OCI-LY3 (cell line): Measurements from ENCODE around the gene TOGARAM1.

Source experiments
- H2AFZ ChIP-seq: fragments of 200-600, 300-600 bp; shearing (Covaris generic); 2 replicates; pipeline ENCODE4 v1.6.0; 2014; ENCODE audit warnings: antibody characterized with exemption, low read depth, low read length
- H3K27ac ChIP-seq: fragments of 200-600, 300-600 bp; sonication (generic); 2 replicates; pipeline ENCODE4 v1.5.1; 2014; ENCODE audit warnings: mild to moderate bottlenecking, low read length, moderate library complexity, mixed read lengths
- H3K27me3 ChIP-seq: fragments of 200-600, 300-600 bp; sonication (generic); 2 replicates; pipeline ENCODE4 v1.6.1; 2014; ENCODE audit warnings: low read depth, low read length, mixed read lengths
- H3K36me3 ChIP-seq: fragments of 200-600, 300-600 bp; sonication (generic); replicated peaks from 2 replicates; pipeline ENCODE3; 2014; ENCODE audit warnings: low read depth, low read length, mixed read lengths
- H3K4me1 ChIP-seq: fragments of 300-600, 200-600 bp; sonication (generic); 2 replicates; pipeline ENCODE4 v1.6.1; 2014; ENCODE audit warnings: low read length, mixed read lengths
- H3K4me2 ChIP-seq: fragments of 200-600, 300-600 bp; sonication (generic); 2 replicates; pipeline ENCODE4 v1.6.1; 2014; ENCODE audit warnings: low read length, mixed read lengths
- H3K4me3 ChIP-seq: fragments of 300-600, 200-600 bp; sonication (generic); 2 replicates; pipeline ENCODE4 v1.5.1; 2014; ENCODE audit warnings: antibody characterized with exemption, mild to moderate bottlenecking, low read length, moderate library complexity
- H3K79me2 ChIP-seq: fragments of 300-600, 200-600 bp; shearing (Covaris generic); 2 replicates; pipeline ENCODE4 v1.6.1; 2014; ENCODE audit warnings: mild to moderate bottlenecking, low read length, mixed read lengths
- H3K9ac ChIP-seq: fragments of 300-600, 200-600 bp; shearing (Covaris generic); 2 replicates; pipeline ENCODE4 v1.6.0; 2014; ENCODE audit warnings: mild to moderate bottlenecking, low read length, moderate library complexity
- H3K9me3 ChIP-seq: fragments of 200-600, 300-600 bp; shearing (Covaris generic); 2 replicates; pipeline ENCODE4 v1.6.1; 2014; ENCODE audit warnings: low read length, mixed read lengths; ENCODE audit not compliant: insufficient read depth
- H4K20me1 ChIP-seq: fragments of 200-600, 300-600 bp; sonication (generic); 2 replicates; pipeline ENCODE4 v1.6.1; 2016; ENCODE audit warnings: low read length, mixed read lengths; ENCODE audit not compliant: insufficient read depth
- CTCF ChIP-seq: fragments of 200-600, 300-600 bp; sonication (generic); IDR thresholded peaks from 2 replicates; pipeline ENCODE4 v1.5.1; 2014; ENCODE audit warnings: antibody characterized with exemption, low read length, low read depth
- EZH2phosphoT487 ChIP-seq: fragments of 200-600 bp; shearing (Covaris generic); IDR thresholded peaks from 2 replicates; pipeline ENCODE4 v1.6.1; 2018; ENCODE audit warnings: antibody characterized with exemption, mixed run types, low read depth

The TOGARAM1 gene

GRCh38 chr14:45065956-45066355, 104.0 kb downstream of the TOGARAM1 start:
- H3K4me2 ChIP-seq, result no peak overlapping the region
- H3K4me1 ChIP-seq, result no peaks in the 10 kb centered on the region
- H3K4me3 ChIP-seq, result no peak overlapping the region
- TF ChIP-seq CTCF (no peak), EZH2phosphoT487 (no peak)
- H3K9ac ChIP-seq, result no peak overlapping the region
- no peaks in the 10 kb centered on the region for H3K36me3 ChIP-seq
- H3K27me3 ChIP-seq, result no peaks in the 10 kb centered on the region
- no peaks in the 10 kb centered on the region for H4K20me1 ChIP-seq
- H3K79me2 ChIP-seq, result no peaks in the 10 kb centered on the region
- no peaks in the 10 kb centered on the region for H3K9me3 ChIP-seq
- no peak overlapping the region for H2AFZ ChIP-seq
- H3K27ac ChIP-seq, result no peak overlapping the region

DNA sequence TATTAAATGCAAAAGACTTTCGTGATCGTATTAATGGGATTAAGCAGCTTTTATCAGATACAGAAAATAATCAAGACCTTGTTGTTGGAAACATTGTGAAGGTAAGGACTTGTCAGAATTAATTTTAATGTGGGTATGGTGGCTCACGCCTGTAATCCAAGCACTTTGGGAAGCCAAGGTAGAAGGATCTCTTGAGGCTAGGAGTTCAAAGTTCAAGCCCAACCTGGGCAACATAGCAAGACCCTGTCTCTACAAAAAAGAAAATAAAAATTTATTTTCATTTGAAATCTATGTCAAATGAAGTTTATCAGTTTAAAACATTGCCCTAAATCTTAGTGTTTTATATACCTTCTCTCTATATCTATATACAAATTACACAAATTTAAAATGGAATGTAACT, 104.7 kb downstream of the TOGARAM1 start:
- H4K20me1 ChIP-seq, result no peaks in the 10 kb centered on the region
- H3K27me3 ChIP-seq, result no peaks in the 10 kb centered on the region
- TF ChIP-seq CTCF (no peak), EZH2phosphoT487 (no peak)
- no peaks in the 10 kb centered on the region for H3K36me3 ChIP-seq
- no peak overlapping the region for H3K27ac ChIP-seq
- H3K9me3 ChIP-seq, result no peaks in the 10 kb centered on the region
- no peak overlapping the region for H3K4me2 ChIP-seq
- H3K4me1 ChIP-seq, result no peaks in the 10 kb centered on the region
- H3K9ac ChIP-seq, result no peak overlapping the region
- H3K79me2 ChIP-seq, result no peaks in the 10 kb centered on the region
- H2AFZ ChIP-seq, result no peak overlapping the region
- H3K4me3 ChIP-seq, result no peak overlapping the region

DNA sequence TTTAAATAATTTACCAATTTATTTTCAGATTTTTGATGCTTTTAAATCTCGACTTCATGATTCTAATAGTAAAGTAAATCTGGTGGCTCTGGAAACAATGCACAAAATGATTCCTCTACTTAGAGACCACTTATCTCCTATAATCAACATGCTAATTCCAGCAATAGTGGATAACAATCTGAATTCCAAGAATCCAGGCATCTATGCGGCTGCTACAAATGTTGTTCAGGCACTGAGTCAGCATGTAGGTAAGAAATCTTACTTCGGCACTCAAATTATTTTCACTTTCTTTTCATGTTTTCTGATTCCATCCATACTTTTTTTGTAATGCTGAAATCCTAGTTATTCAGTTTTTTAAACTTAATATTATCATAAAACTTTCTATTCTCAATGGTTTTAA, 106.4 kb downstream of the TOGARAM1 start:
- no peaks in the 10 kb centered on the region for H3K27me3 ChIP-seq
- no peaks in the 10 kb centered on the region for H4K20me1 ChIP-seq
- no peak for TF ChIP-seq EZH2phosphoT487
- no peak for TF ChIP-seq CTCF
- H3K36me3 ChIP-seq, result no peaks in the 10 kb centered on the region
- H3K27ac ChIP-seq, result no peak overlapping the region
- H3K79me2 ChIP-seq, result no peaks in the 10 kb centered on the region
- no peak overlapping the region for H2AFZ ChIP-seq
- H3K4me1 ChIP-seq, result no peaks in the 10 kb centered on the region
- no peak overlapping the region for H3K4me2 ChIP-seq
- no peak overlapping the region for H3K4me3 ChIP-seq
- H3K9me3 ChIP-seq, result no peaks in the 10 kb centered on the region
- no peak overlapping the region for H3K9ac ChIP-seq

GRCh38 chr14:45070215-45070614, 108.2 kb downstream of the TOGARAM1 start:
- no peaks in the 10 kb centered on the region for H3K36me3 ChIP-seq
- H3K4me3 ChIP-seq, result no peak overlapping the region
- H3K79me2 ChIP-seq, result no peaks in the 10 kb centered on the region
- no peaks in the 10 kb centered on the region for H3K9me3 ChIP-seq
- H3K27me3 ChIP-seq, result no peaks in the 10 kb centered on the region
- no peaks in the 10 kb centered on the region for H4K20me1 ChIP-seq
- H3K27ac ChIP-seq, result no peak overlapping the region
- H3K4me1 ChIP-seq, result no peaks in the 10 kb centered on the region
- no peak overlapping the region for H3K9ac ChIP-seq
- TF ChIP-seq CTCF, result no peak
- TF ChIP-seq EZH2phosphoT487, result no peak
- H2AFZ ChIP-seq, result no peak overlapping the region
- no peak overlapping the region for H3K4me2 ChIP-seq
